Measurements from ENCODE around the gene RIMKLB.

The RIMKLB gene

GRCh38 chr12:8675591-8676036 lies 22.2 kb upstream of the RIMKLB start:
- Histone ChIP-seq H3K27me3 (ENCODE audit: control insufficient read depth, insufficient read depth, low read length) (no peaks in the 10 kb centered on the region), H3K4me3 (ENCODE audit: low read length) (no peak overlapping the region), H3K36me3 (ENCODE audit: control insufficient read depth, insufficient read depth, low read length) (no peaks in the 10 kb centered on the region), H3K9ac (ENCODE audit: low read length) (no peak overlapping the region), H3K27ac (ENCODE audit: low read depth, low read length) (no peak overlapping the region), H3K4me1 (ENCODE audit: control insufficient read depth, insufficient read depth, low read length) (no peaks in the 10 kb centered on the region)

GRCh38 chr12:8676651-8677050 lies 21.1 kb upstream of the RIMKLB start:
- Histone ChIP-seq H3K27ac (ENCODE audit: low read depth, low read length) (no peak overlapping the region), H3K36me3 (ENCODE audit: control insufficient read depth, insufficient read depth, low read length) (no peaks in the 10 kb centered on the region)

GRCh38 chr12:8677362-8677761 lies 20.4 kb upstream of the RIMKLB start:
- Histone ChIP-seq H3K27me3 (ENCODE audit: control insufficient read depth, insufficient read depth, low read length) (no peaks in the 10 kb centered on the region), H3K27ac (ENCODE audit: low read depth, low read length) (no peak overlapping the region), H3K4me1 (ENCODE audit: control insufficient read depth, insufficient read depth, low read length) (no peaks in the 10 kb centered on the region), H3K4me3 (ENCODE audit: low read length) (no peak overlapping the region), H3K36me3 (ENCODE audit: control insufficient read depth, insufficient read depth, low read length) (no peaks in the 10 kb centered on the region), H3K9ac (ENCODE audit: low read length) (no peak overlapping the region)

More at GRCh38 chr12:8676651-8677050, 21.1 kb upstream of the RIMKLB start:
- Histone ChIP-seq H3K9ac (ENCODE audit: low read length) (no peak overlapping the region), H3K4me3 (ENCODE audit: low read length) (no peak overlapping the region), H3K27me3 (ENCODE audit: control insufficient read depth, insufficient read depth, low read length) (no peaks in the 10 kb centered on the region), H3K4me1 (ENCODE audit: control insufficient read depth, insufficient read depth, low read length) (no peaks in the 10 kb centered on the region)

- H3K4me3 ChIP-seq (ENCODE audit: low read length): no peak overlapping the region
- H3K36me3 ChIP-seq (ENCODE audit: control insufficient read depth, insufficient read depth, low read length): no peaks in the 10 kb centered on the region
- no peaks in the 10 kb centered on the region for H3K4me1 ChIP-seq (ENCODE audit: control insufficient read depth, insufficient read depth, low read length)
- no peak overlapping the region for H3K27ac ChIP-seq (ENCODE audit: low read depth, low read length)
- H3K27me3 ChIP-seq (ENCODE audit: control insufficient read depth, insufficient read depth, low read length): no peaks in the 10 kb centered on the region
- no peak overlapping the region for H3K9ac ChIP-seq (ENCODE audit: low read length)
Measured at GRCh38 chr12:8678661-8679111, 19.1 kb upstream of the RIMKLB start.

- Histone ChIP-seq H3K4me3 (ENCODE audit: low read length) (no peak overlapping the region), H3K27me3 (ENCODE audit: control insufficient read depth, insufficient read depth, low read length) (no peaks in the 10 kb centered on the region), H3K27ac (ENCODE audit: low read depth, low read length) (no peak overlapping the region), H3K4me1 (ENCODE audit: control insufficient read depth, insufficient read depth, low read length) (no peaks in the 10 kb centered on the region), H3K36me3 (ENCODE audit: control insufficient read depth, insufficient read depth, low read length) (no peaks in the 10 kb centered on the region), H3K9ac (ENCODE audit: low read length) (no peak overlapping the region)
Measured at GRCh38 chr12:8680533-8680932, 17.3 kb upstream of the RIMKLB start.

- Histone ChIP-seq H3K36me3 (ENCODE audit: control insufficient read depth, insufficient read depth, low read length) (no peaks in the 10 kb centered on the region), H3K9ac (ENCODE audit: low read length) (no peak overlapping the region), H3K4me3 (ENCODE audit: low read length) (no peak overlapping the region)
Measured at GRCh38 chr12:8681129-8681884, 16.5 kb upstream of the RIMKLB start.

GRCh38 chr12:8685051-8685450 lies 12.7 kb upstream of the RIMKLB start:
- no peak overlapping the region for H3K9ac ChIP-seq (ENCODE audit: low read length)
- no peak overlapping the region for H3K4me3 ChIP-seq (ENCODE audit: low read length)
- H3K27ac ChIP-seq (ENCODE audit: low read depth, low read length): no peak overlapping the region
- H3K27me3 ChIP-seq (ENCODE audit: control insufficient read depth, insufficient read depth, low read length): no peaks in the 10 kb centered on the region
- no peaks in the 10 kb centered on the region for H3K36me3 ChIP-seq (ENCODE audit: control insufficient read depth, insufficient read depth, low read length)
- H3K4me1 ChIP-seq (ENCODE audit: control insufficient read depth, insufficient read depth, low read length): peaks cover 17% of the 10 kb centered on the region

More at GRCh38 chr12:8681129-8681884, 16.5 kb upstream of the RIMKLB start:
- no peaks in the 10 kb centered on the region for H3K4me1 ChIP-seq (ENCODE audit: control insufficient read depth, insufficient read depth, low read length)
- H3K27me3 ChIP-seq (ENCODE audit: control insufficient read depth, insufficient read depth, low read length): no peaks in the 10 kb centered on the region
- no peak overlapping the region for H3K27ac ChIP-seq (ENCODE audit: low read depth, low read length)

GRCh38 chr12:8687846-8688601 lies 9.8 kb upstream of the RIMKLB start:
- Histone ChIP-seq H3K9ac (ENCODE audit: low read length) (no peak overlapping the region), H3K27ac (ENCODE audit: low read depth, low read length) (peak overlapping the region; percentile 80)

GRCh38 chr12:8689681-8690080 lies 8.1 kb upstream of the RIMKLB start:
- no peak overlapping the region for H3K9ac ChIP-seq (ENCODE audit: low read length)
- no peaks in the 10 kb centered on the region for H3K27me3 ChIP-seq (ENCODE audit: control insufficient read depth, insufficient read depth, low read length)
- H3K4me1 ChIP-seq (ENCODE audit: control insufficient read depth, insufficient read depth, low read length): peaks cover 29% of the 10 kb centered on the region
- no peaks in the 10 kb centered on the region for H3K36me3 ChIP-seq (ENCODE audit: control insufficient read depth, insufficient read depth, low read length)
- no peak overlapping the region for H3K4me3 ChIP-seq (ENCODE audit: low read length)
- H3K27ac ChIP-seq (ENCODE audit: low read depth, low read length): no peak overlapping the region

More at GRCh38 chr12:8687846-8688601, 9.8 kb upstream of the RIMKLB start:
- Histone ChIP-seq H3K27me3 (ENCODE audit: control insufficient read depth, insufficient read depth, low read length) (no peaks in the 10 kb centered on the region), H3K36me3 (ENCODE audit: control insufficient read depth, insufficient read depth, low read length) (no peaks in the 10 kb centered on the region), H3K4me1 (ENCODE audit: control insufficient read depth, insufficient read depth, low read length) (peaks cover 28% of the 10 kb centered on the region), H3K4me3 (ENCODE audit: low read length) (no peak overlapping the region)

- no peak overlapping the region for H3K4me3 ChIP-seq (ENCODE audit: low read length)
- no peak overlapping the region for H3K9ac ChIP-seq (ENCODE audit: low read length)
- H3K27ac ChIP-seq (ENCODE audit: low read depth, low read length): peak overlapping the region; percentile 86
- no peaks in the 10 kb centered on the region for H3K36me3 ChIP-seq (ENCODE audit: control insufficient read depth, insufficient read depth, low read length)
- peaks cover 28% of the 10 kb centered on the region for H3K4me1 ChIP-seq (ENCODE audit: control insufficient read depth, insufficient read depth, low read length)
- H3K27me3 ChIP-seq (ENCODE audit: control insufficient read depth, insufficient read depth, low read length): no peaks in the 10 kb centered on the region
Measured at GRCh38 chr12:8692573-8692972, 5.2 kb upstream of the RIMKLB start.

GRCh38 chr12:8695116-8695515 lies 2.7 kb upstream of the RIMKLB start:
- Histone ChIP-seq H3K9ac (ENCODE audit: low read length) (no peak overlapping the region), H3K4me3 (ENCODE audit: low read length) (no peak overlapping the region), H3K36me3 (ENCODE audit: control insufficient read depth, insufficient read depth, low read length) (no peaks in the 10 kb centered on the region), H3K27me3 (ENCODE audit: control insufficient read depth, insufficient read depth, low read length) (no peaks in the 10 kb centered on the region), H3K27ac (ENCODE audit: low read depth, low read length) (no peak overlapping the region), H3K4me1 (ENCODE audit: control insufficient read depth, insufficient read depth, low read length) (peaks cover 25% of the 10 kb centered on the region)

- H3K4me1 ChIP-seq (ENCODE audit: control insufficient read depth, insufficient read depth, low read length): peaks cover 28% of the 10 kb centered on the region
- H3K36me3 ChIP-seq (ENCODE audit: control insufficient read depth, insufficient read depth, low read length): no peaks in the 10 kb centered on the region
- H3K27me3 ChIP-seq (ENCODE audit: control insufficient read depth, insufficient read depth, low read length): no peaks in the 10 kb centered on the region
- no peak overlapping the region for H3K9ac ChIP-seq (ENCODE audit: low read length)
- no peak overlapping the region for H3K27ac ChIP-seq (ENCODE audit: low read depth, low read length)
- H3K4me3 ChIP-seq (ENCODE audit: low read length): peak overlapping the region; percentile 67
Measured at GRCh38 chr12:8696442-8697090, 1.2 kb upstream of the RIMKLB start.
